Measurements from ENCODE around the gene EGR4.
A peak's percentile ranks its signal among the peaks of the same experiment; 100 is the strongest.
"Not testable (repeated sequence)": the region's sequence is repeated elsewhere in the genome, so short reads cannot be mapped to it uniquely, and the experiment has no call there.

EGR4 gene

DNA sequence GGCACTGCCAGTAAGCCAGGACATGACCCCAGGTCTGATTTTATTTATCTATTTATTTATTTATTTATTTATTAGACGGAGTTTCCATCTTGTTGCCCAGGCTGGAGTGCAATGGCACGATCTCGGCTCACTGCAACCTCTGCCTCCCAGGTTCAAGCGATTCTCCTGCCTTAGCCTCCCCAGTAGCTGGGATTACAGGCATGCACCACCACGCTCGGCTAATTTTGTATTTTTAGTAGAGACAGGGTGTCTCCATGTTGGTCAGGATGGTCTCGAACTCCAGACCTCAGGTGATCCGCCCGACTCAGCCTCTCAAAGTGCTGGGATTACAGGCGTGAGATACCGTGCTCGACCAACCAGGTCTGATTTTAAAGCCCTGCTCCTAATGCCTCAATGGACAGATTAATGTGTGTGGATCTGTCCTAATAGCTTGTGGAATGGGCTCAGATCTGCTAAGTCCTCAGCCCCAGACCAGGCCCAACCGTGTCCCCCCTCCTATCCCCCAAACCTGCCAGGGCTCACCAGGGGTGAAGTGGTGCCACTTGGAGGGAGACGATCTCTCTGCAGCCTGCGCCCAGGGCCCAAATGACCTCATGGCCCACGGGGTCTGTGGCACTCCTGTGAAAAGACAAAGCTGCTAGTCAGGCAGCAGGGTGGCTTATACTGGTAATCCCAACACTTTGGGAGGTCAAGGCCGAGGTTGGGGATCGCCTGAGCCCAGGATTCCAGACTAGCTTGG lies 30.5 kb downstream of the EGR4 start:
- DNase-seq = not testable (repeated sequence)

GRCh38 chr2:73262108-73262651 lies 31.2 kb downstream of the EGR4 start:
- DNase-seq = no peak

DNA sequence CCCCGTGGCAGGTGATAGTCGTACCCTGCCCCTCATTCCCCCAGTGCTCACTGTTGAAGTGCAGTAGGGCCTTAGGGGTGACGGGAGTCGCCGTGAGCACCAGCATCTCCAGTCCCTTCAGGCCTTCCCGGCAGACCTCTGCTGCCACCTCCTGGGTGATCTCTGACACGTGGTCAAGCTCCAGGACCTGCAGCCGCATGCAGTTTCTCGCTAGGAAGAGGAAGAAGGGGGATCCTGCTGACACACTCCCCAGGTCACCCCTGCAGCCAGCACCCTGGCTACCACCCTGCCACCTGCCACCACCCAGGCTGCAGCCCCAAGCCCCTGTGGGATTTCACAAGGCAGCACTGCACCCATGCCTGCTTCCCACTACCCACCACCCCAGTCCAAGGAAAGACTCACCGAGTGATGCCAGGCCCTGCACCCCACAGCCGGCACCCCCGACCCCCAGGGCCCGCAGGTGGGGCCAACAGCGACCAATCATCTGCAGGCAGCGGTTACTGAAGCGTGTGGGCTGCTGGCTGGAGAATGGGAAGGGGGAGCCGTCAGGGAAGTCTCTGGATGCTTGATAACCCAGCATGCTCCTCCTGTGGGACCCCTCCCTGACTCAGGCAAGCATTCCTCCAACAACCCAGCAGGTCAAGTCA lies 32.9 kb downstream of the EGR4 start:
- peak; percentile 89 for DNase-seq

DNA sequence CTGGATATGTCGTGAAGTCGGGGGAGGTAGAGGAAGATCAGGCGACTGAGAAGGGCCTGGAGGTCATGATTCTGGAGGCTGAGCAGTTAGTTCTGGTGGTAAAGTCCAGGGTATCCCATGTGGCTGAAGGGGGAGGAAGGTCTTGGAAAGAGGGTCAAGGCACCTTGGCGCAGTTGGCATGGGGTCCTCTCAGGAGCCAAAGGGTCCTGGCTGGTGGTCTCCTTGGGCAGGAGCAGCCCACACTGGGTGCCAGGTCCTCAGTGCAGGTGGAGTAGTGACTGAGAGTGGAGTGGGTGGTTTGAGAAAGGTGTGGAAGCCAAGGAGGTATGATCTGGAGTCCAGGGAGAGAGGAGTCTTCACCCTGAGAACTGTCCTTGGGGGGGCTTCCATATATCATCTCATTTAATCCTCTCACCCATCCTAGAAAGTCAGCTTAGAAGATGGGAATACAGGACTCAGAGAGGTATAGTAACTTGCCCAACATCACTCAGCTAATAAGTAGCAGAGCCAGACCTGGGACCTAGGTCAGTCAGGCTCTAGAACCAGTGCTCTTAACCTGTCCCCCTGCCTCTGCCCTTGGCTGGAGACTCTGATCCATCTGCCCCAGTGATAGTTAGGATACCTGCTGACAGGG lies 33.5 kb downstream of the EGR4 start:
- no peak for DNase-seq

- DNase-seq = no peak
Observed at GRCh38 chr2:73259276-73259675, 34.1 kb downstream of the EGR4 start.

GRCh38 chr2:73258913-73259215 lies 34.5 kb downstream of the EGR4 start:
- DNase-seq = no peak

GRCh38 chr2:73258186-73258912 lies 35.0 kb downstream of the EGR4 start:
- DNase-seq = no peak

DNA sequence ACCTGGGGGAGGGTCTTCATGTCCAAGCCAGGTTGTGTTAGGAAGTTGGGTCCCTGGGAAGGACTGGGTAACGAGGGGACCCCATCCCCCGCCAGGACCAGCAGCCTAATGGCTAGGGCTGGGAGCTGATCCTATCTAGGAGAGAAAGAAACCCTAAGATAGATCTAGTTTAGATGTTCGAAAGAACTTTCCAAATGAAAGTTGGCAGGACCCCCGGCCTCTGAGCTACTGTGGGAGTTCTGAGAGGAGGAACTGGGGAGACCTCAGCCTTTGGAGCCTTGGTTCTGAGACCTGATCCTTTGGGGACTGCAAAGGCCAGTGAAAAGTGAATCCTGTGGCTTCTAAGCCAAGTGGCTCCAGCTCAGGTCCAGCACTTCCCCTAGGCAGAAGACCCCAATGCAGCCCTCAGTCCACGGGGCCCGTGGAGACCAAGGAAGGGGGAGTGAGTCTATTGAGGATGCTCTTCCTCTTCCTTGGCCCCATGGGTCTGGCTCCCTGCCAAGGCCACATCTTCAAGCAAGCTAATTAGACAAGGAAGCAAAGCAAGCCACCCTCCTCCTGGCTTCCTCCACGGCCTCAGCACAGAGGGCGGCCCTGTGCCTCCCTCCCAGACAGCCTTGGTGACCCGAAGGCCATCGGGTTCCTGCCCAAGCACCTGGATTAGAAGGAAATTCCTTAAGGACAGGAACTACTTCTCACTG lies 35.8 kb downstream of the EGR4 start:
- DNase-seq = no peak

GRCh38 chr2:73257021-73257420 lies 36.3 kb downstream of the EGR4 start:
- DNase-seq = no peak

- DNase-seq = no peak
Observed at GRCh38 chr2:73256618-73256922, 36.8 kb downstream of the EGR4 start.

- DNase-seq = no peak
Observed at GRCh38 chr2:73255907-73256617, 37.3 kb downstream of the EGR4 start.

GRCh38 chr2:73255007-73255644 lies 38.2 kb downstream of the EGR4 start:
- DNase-seq = no peak

- DNase-seq = no peak
Observed at GRCh38 chr2:73254343-73255006, 38.9 kb downstream of the EGR4 start.

- DNase-seq = no peak
Observed at GRCh38 chr2:73253901-73254300, 39.4 kb downstream of the EGR4 start.

DNA sequence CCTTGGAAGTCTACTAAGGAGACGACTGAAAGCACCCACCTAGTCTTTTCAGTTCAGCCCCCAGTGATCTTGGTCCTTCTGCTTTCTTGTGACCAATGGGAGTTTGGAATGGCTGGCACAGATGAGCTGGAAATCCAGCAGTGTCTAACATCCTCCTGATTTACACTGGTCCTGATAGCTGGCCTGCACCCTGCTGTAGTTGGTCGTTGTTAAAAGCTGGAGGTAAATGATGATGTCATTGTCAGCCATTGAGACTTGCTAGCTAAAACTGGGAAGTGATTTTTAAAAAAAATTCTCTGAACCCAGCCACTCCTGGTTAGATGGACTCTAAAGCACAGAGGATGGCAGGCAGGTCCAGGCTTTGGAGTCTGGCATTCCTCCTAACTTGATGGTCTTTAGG lies 39.9 kb downstream of the EGR4 start:
- no peak for DNase-seq

DNA sequence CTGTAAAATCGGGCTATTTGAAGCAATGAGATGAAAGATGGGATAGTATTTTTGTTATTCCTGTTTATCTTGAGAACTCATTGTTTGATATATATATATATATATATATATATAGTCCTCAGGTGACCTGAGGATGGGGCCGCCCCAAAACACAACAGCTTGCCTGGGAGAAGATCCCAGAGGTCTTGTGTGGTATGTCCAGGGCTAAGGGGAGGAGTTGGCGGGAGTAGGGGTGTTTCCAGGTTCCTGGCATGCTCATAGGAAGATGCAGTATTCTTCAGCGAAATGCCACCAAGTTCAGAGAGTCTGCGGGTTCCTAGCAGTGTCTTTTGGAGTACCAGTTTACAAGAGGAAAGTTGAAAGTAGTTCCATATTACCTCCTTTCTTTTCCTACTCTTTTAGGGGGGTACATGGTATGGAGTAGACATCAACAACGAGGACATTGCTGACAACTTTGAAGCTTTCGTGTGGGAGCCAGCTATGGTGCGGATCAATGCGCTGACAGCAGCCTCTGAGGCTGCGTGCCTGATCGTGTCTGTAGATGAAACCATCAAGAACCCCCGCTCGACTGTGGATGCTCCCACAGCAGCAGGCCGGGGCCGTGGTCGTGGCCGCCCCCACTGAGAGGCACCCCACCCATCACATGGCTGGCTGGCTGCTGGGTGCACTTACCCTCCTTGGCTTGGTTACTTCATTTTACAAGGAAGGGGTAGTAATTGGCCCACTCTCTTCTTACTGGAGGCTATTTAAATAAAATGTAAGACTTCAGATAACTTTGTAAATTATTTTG lies 40.9 kb downstream of the EGR4 start:
- DNase-seq = no peak

DNA sequence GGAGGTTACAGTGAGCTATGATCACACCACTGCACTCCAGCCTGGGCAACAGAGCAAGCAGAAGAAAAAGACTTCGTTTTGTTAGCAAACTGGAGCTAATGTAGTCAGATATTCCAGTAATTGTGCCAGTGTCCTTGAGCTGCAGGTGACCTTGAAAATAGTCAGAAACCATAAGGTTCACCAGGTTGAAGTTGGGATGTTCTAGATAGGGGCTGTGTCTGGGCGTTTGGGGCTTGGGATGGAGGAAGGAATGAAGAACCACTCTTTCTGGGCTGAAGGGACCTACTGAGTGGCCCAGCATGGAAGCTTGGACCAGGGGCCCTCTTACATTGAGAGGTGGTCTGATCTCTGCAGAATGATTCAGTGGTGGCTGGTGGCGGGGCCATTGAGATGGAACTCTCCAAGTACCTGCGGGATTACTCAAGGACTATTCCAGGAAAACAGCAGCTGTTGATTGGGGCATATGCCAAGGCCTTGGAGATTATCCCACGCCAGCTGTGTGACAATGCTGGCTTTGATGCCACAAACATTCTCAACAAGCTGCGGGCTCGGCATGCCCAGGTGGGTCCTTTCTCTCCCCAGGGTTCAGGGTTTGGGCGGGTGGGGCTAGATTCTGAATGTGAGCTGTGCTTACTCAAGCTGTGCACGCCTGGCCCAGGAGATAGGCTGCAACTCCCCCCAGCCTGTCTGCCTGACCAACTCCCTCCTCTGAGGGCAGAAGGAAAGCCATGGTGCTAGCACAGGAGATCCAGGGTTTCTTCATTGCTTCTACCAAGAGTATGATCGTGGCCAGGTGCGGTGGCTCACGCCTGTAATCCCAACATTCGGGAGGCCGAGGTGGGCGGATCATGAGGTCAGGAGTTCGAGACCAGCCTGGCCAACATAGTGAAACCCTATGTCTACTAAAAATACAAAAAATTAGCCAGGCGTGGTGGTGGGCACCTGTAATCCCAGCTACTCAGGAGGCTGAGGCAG lies 42.2 kb downstream of the EGR4 start:
- DNase-seq = no peak

GRCh38 chr2:73249636-73250035 lies 43.7 kb downstream of the EGR4 start:
- no peak for DNase-seq

DNA sequence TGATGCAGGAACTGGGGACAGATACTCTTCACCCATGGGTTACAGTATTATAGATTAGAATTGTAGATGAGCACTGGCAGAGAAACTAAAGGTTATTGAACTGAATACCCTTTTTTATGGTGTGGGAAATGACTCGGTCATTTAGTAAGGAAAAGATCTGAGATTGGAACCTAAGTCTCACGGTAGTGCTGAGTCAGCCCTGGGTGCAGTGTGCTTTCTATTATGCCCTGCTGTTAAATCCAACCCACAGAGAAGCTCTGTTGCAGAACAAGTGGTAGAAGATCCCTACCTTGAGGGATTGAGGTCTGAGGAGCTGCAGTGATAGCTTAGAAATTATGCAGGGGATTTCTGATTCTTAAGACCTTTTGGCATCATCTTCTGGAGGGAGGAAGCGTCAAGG lies 46.5 kb downstream of the EGR4 start:
- DNase-seq = no peak

Data from islet precursor cell (in vitro differentiated cells).